Measurements from ENCODE around the gene PIK3R2. TPM values are rescaled to one million over a fixed set of nuclear protein-coding genes. Genes with fewer than 3 reads are reported as not detected.
A peak's percentile ranks its signal among the peaks of the same experiment; 100 is the strongest.

PIK3R2 gene
- total and polyA plus RNA-seq, 2 of the 13 experiments (the other 11 are each of a cell fraction or from before 2014, with no cell fraction given), result 18.6 to 25.3 TPM

DNA sequence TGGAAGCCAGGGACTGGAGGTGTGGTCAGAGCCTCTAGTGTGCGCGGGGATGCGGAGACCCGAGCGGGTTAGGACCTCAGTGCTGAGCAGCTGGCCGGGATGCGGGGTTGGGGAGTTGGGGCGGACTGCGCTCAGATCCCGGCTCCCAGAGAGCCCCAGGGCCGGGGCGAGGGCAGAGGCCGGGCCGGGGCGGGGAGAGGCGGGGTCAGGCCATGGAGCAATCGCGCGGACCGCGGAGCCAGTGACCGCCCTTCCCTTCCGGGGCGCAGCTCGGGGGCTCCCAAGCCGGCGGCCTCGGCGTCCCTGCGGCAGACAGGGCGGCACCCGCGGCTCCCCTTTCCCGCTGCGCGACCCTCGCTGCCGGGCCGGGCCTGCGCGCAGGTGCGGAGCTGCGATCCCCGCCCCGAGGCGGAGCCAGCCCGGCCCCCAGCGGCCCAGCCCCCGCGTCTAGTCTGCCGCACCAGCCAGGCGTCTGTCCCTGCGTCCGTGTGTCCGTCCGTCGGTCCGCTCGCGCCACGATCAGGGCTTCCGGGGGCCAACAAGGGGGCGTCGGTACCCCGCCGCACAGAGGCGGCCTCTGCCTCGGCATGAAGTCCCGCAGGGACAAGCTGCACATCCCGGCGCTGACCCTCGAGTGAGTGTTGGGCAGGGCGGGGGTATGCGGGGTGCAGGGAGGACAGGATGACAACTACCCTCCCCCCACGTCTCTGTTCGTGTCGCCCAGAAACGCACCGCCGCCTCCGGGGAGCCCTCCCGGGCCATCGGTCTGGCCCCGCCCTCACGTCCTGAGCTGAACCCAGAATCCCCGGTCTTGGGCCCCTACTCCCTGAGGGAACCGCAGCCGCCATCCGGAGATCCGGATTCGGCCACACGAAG, 43.0 kb upstream of the PIK3R2 start (continued):
- TF ChIP-seq ZBTB34 (CRISPR knock-in tag; IDR thresholded peaks at IDR 0.05), result no peak
- TF ChIP-seq ZNF546 (CRISPR knock-in tag; conservative IDR thresholded peaks at IDR 0.05), result 0 out of 2 replicates have a peak, but pooled peaks have one; percentile 25
- no peak for TF ChIP-seq ZNF670 (CRISPR knock-in tag; IDR thresholded peaks at IDR 0.05; ENCODE audit: borderline replicate concordance)
- no peak for TF ChIP-seq ZNF549 (CRISPR knock-in tag; IDR thresholded peaks at IDR 0.05)
- no peak for TF ChIP-seq ZNF432 (CRISPR knock-in tag; IDR thresholded peaks at IDR 0.05; ENCODE audit: borderline replicate concordance)
- no peak for TF ChIP-seq ZKSCAN5 (CRISPR knock-in tag; IDR thresholded peaks at IDR 0.05)
- no peak for TF ChIP-seq THYN1 (CRISPR knock-in tag; IDR thresholded peaks at IDR 0.05; ENCODE audit: borderline replicate concordance, low read depth)
- TF ChIP-seq SOX6 (IDR thresholded peaks at IDR 0.05), result no peak
- no peak for TF ChIP-seq SOX6 (CRISPR knock-in tag; IDR thresholded peaks at IDR 0.05)
- no peak for TF ChIP-seq SUZ12 (IDR thresholded peaks at IDR 0.05; ENCODE audit: low read depth, low read length)
- TF ChIP-seq ZSCAN30 (CRISPR knock-in tag; IDR thresholded peaks at IDR 0.05), result no peak
- no peak for TF ChIP-seq ZBTB37 (CRISPR knock-in tag; IDR thresholded peaks at IDR 0.05)
- TF ChIP-seq PBX2 (CRISPR knock-in tag; IDR thresholded peaks at IDR 0.05), result no peak
- peak; percentile 82; the same call in 1 of the 2 replicates for TF ChIP-seq GABPB1 (CRISPR knock-in tag; IDR thresholded peaks at IDR 0.05)
- TF ChIP-seq SIX1 (CRISPR knock-in tag; IDR thresholded peaks at IDR 0.05; ENCODE audit: borderline replicate concordance), result no peak
- TF ChIP-seq RXRA (CRISPR knock-in tag; IDR thresholded peaks at IDR 0.05), result peak; percentile 61
- TF ChIP-seq CC2D1A (CRISPR knock-in tag; IDR thresholded peaks at IDR 0.05), result no peak
- no peak for TF ChIP-seq ZNF562 (CRISPR knock-in tag; IDR thresholded peaks at IDR 0.05; ENCODE audit: borderline replicate concordance)
- no peak for TF ChIP-seq PAXIP1 (CRISPR knock-in tag; conservative IDR thresholded peaks at IDR 0.05)
- no peak for TF ChIP-seq SP140L (CRISPR knock-in tag; IDR thresholded peaks at IDR 0.05; ENCODE audit: borderline replicate concordance)
- 0 out of 2 replicates have a peak, but pooled peaks have one; percentile 4 for TF ChIP-seq ELF3 (CRISPR knock-in tag; IDR thresholded peaks at IDR 0.05)
- TF ChIP-seq DPF2 (CRISPR knock-in tag; IDR thresholded peaks at IDR 0.05; ENCODE audit: borderline replicate concordance, low read depth), result no peak; the same call in 1 of the 2 replicates
